GM23338 (cell line): ENCODE results near the gene FAM217B. TPM values are rescaled to one million over a fixed set of nuclear protein-coding genes. Genes with fewer than 3 reads are reported as not detected.
A peak's percentile ranks its signal among the peaks of the same experiment; 100 is the strongest.

Experiments
- ATAC-seq: fragments of 200-7000 bp; cut with Tn5 transposase; 3 replicates; pipeline ENCODE4 v1.9.1; 2020
- DNase-seq: peaks from one replicate; pipeline ENCODE4 v3.0.0-alpha.2; 2015; ENCODE audit warnings: low spot score
- H2AFZ ChIP-seq: fragments of 200-600 bp; sonication (generic); 2 replicates; pipeline ENCODE4 v1.8.0; 2016; ENCODE audit warnings: antibody characterized with exemption, mild to moderate bottlenecking, moderate library complexity
- H3F3A ChIP-seq: fragments of 200-600 bp; sonication (generic); replicated peaks from 2 replicates; pipeline ENCODE4 v1.8.0; 2017; ENCODE audit warnings: antibody characterized with exemption, mixed run types, low read depth
- H3K27ac ChIP-seq: fragments of 200-600 bp; sonication (generic); 2 replicates; pipeline ENCODE4 v1.6.1; 2016; ENCODE audit warnings: low read depth
- H3K27me3 ChIP-seq: fragments of 200-600 bp; sonication (generic); 2 replicates; pipeline ENCODE4 v1.8.0; 2016; ENCODE audit warnings: mild to moderate bottlenecking, mixed run types, moderate library complexity; ENCODE audit not compliant: insufficient read depth
- H3K36me3 ChIP-seq: fragments of 200-600 bp; sonication (generic); 2 replicates; pipeline ENCODE4 v1.8.0; 2016; ENCODE audit warnings: mild to moderate bottlenecking; ENCODE audit not compliant: insufficient read depth
- H3K4me1 ChIP-seq: fragments of 200-600 bp; sonication (generic); 2 replicates; pipeline ENCODE4 v1.8.0; 2016; ENCODE audit warnings: mild to moderate bottlenecking, moderate library complexity; ENCODE audit not compliant: insufficient read depth
- H3K4me2 ChIP-seq: fragments of 200-600 bp; sonication (generic); 2 replicates; pipeline ENCODE4 v1.7.1; 2017; ENCODE audit warnings: mixed run types
- H3K4me3 ChIP-seq: fragments of 200-600 bp; sonication (generic); 2 replicates; pipeline ENCODE4 v1.6.1; 2016; ENCODE audit warnings: mixed run types
- H3K79me2 ChIP-seq: fragments of 200-600 bp; sonication (generic); replicated peaks from 2 replicates; pipeline ENCODE4 v1.8.0; 2017; ENCODE audit warnings: mild to moderate bottlenecking; ENCODE audit not compliant: insufficient read depth
- H3K9me2 ChIP-seq: fragments of 200-600 bp; sonication (generic); 2 replicates; pipeline ENCODE4 v1.8.0; 2017; ENCODE audit not compliant: insufficient read depth
- H4K20me1 ChIP-seq: fragments of 200-600 bp; sonication (generic); replicated peaks from 2 replicates; pipeline ENCODE4 v1.8.0; 2017; ENCODE audit warnings: mild to moderate bottlenecking; ENCODE audit not compliant: insufficient read depth
- H3K27ac Mint-ChIP-seq: 2 replicates; pipeline ENCODE4 v1.8.0; 2020; ENCODE audit warnings: inconsistent platforms, mild to moderate bottlenecking, moderate library complexity, mixed read lengths
- H3K27me3 Mint-ChIP-seq: 3 replicates; pipeline ENCODE4 v1.8.0; 2022; ENCODE audit warnings: low read depth, mild to moderate bottlenecking, moderate library complexity, mixed read lengths, inconsistent platforms; ENCODE audit not compliant: insufficient read depth, poor library complexity
- H3K36me3 Mint-ChIP-seq: 3 replicates; pipeline ENCODE4 v1.8.0; 2021; ENCODE audit warnings: low read depth, mild to moderate bottlenecking, inconsistent platforms, moderate library complexity, mixed read lengths
- H3K4me1 Mint-ChIP-seq: 3 replicates; pipeline ENCODE4 v1.8.0; 2020; ENCODE audit warnings: mild to moderate bottlenecking, inconsistent platforms, mixed read lengths
- H3K4me3 Mint-ChIP-seq: 3 replicates; pipeline ENCODE4 v1.8.0; 2021; ENCODE audit warnings: moderate library complexity, mild to moderate bottlenecking, inconsistent platforms, mixed read lengths
- H3K9me3 Mint-ChIP-seq: 3 replicates; pipeline ENCODE4 v1.8.0; 2020; ENCODE audit warnings: moderate library complexity, mild to moderate bottlenecking, inconsistent platforms, mixed read lengths
- CREB1 ChIP-seq: fragments of 250-450 bp; sonication (Bioruptor Pico); IDR thresholded peaks from 2 replicates; pipeline ENCODE4 v1.5.0; 2020; ENCODE audit warnings: low read depth, mild to moderate bottlenecking, moderate library complexity
- ETS1 ChIP-seq: IDR thresholded peaks from 2 replicates; pipeline ENCODE4 v1.6.1; 2016; ENCODE audit warnings: antibody characterized with exemption
- EZH2phosphoT487 ChIP-seq: fragments of 200-600 bp; sonication (generic); IDR thresholded peaks from one replicate; pipeline ENCODE4 v1.8.1; 2018; ENCODE audit warnings: antibody characterized with exemption; ENCODE audit not compliant: unreplicated experiment
- JUNB ChIP-seq: IDR thresholded peaks from one replicate; pipeline ENCODE4 v1.6.1; 2016; ENCODE audit warnings: antibody characterized with exemption; ENCODE audit not compliant: unreplicated experiment
- NANOG ChIP-seq: IDR thresholded peaks from 2 replicates; pipeline ENCODE4 v1.6.1; 2016; ENCODE audit warnings: antibody characterized with exemption, borderline replicate concordance
- POLR2AphosphoS5 ChIP-seq: IDR thresholded peaks from 2 replicates; pipeline ENCODE4 v1.6.1; 2016; ENCODE audit warnings: antibody characterized with exemption, low read depth
- REST ChIP-seq: IDR thresholded peaks from one replicate; pipeline ENCODE4 v1.6.1; 2018; ENCODE audit warnings: antibody characterized with exemption; ENCODE audit not compliant: unreplicated experiment
- STAT1 ChIP-seq: IDR thresholded peaks from one replicate; pipeline ENCODE4 v1.6.1; 2016; ENCODE audit warnings: antibody characterized with exemption; ENCODE audit not compliant: unreplicated experiment
- ZNF462 ChIP-seq: fragments of 250-450 bp; sonication (Bioruptor Pico); IDR thresholded peaks from 2 replicates; pipeline ENCODE4 v1.5.0; 2020; ENCODE audit warnings: mild to moderate bottlenecking, moderate library complexity
- polyA plus RNA-seq: library from polyadenylated mRNA; unstranded; fragments of >200 nt; fragmentation: Nextera tagmentation; extraction: Ambion mirVana; gene quantifications from 2 replicates; pipeline ENCODE4 v1.2.1, GENCODE V29; 2016
- total RNA-seq: library from RNA; depleted of rRNA; stranded (reverse); fragments of >200 nt; shearing (Covaris generic); gene quantifications from 2 replicates; pipeline ENCODE4 v1.2.3, GENCODE V29; 2014

Gene FAM217B
- total and polyA plus RNA-seq, 2 experiments from 2014 or later: 13.2 to 25.9 TPM

- TF ChIP-seq REST (no peak), JUNB (no peak), NANOG (no peak), POLR2AphosphoS5 (no peak)
Measured at GRCh38 chr20:59942245-59942644, 2.1 kb downstream of the FAM217B start (continued).

- peaks cover 20% of the 10 kb centered on the region for H3K36me3 Mint-ChIP-seq
- Histone ChIP-seq H3K4me1 (peaks cover 14% of the 10 kb centered on the region), H3K9me2 (no peaks in the 10 kb centered on the region), H4K20me1 (no peaks in the 10 kb centered on the region), H3K27ac (no peak overlapping the region), H2AFZ (no peak overlapping the region), H3K4me3 (no peak overlapping the region), H3K79me2 (peaks cover 12% of the 10 kb centered on the region; the same call in 1 of the 2 replicates), H3K27me3 (no peaks in the 10 kb centered on the region; the same call in 1 of the 2 replicates), H3K4me2 (no peak overlapping the region), H3F3A (no peaks in the 10 kb centered on the region), H3K36me3 (peaks cover 16% of the 10 kb centered on the region; the same call in 1 of the 2 replicates)
- DNase-seq (no peak), ATAC-seq (no peak)
- peaks cover 8% of the 10 kb centered on the region for H3K27me3 Mint-ChIP-seq
- no peak overlapping the region for H3K4me3 Mint-ChIP-seq
- peaks cover 23% of the 10 kb centered on the region for H3K4me1 Mint-ChIP-seq
- peak overlapping the region; percentile 61 for H3K27ac Mint-ChIP-seq
- no peaks in the 10 kb centered on the region for H3K9me3 Mint-ChIP-seq
- TF ChIP-seq CREB1 (CRISPR knock-in tag) (no peak), REST (no peak), ETS1 (no peak), EZH2phosphoT487 (no peak), NANOG (no peak), STAT1 (no peak), ZNF462 (CRISPR knock-in tag) (no peak)
Measured at GRCh38 chr20:59944726-59945125, 4.5 kb downstream of the FAM217B start.
